GM18499 (cell line): ENCODE results near the gene C1orf167.
"Not testable (repeated sequence)": the region's sequence is repeated elsewhere in the genome, so short reads cannot be mapped to it uniquely, and the experiment has no call there.

Experiments used
- ATAC-seq: cut with Tn5 transposase; IDR thresholded peaks from one replicate; pipeline ENCODE4 v1.9.1; 2021; ENCODE audit warnings: moderate number of reproducible peaks; ENCODE audit not compliant: insufficient read depth, unreplicated experiment

Gene C1orf167

DNA sequence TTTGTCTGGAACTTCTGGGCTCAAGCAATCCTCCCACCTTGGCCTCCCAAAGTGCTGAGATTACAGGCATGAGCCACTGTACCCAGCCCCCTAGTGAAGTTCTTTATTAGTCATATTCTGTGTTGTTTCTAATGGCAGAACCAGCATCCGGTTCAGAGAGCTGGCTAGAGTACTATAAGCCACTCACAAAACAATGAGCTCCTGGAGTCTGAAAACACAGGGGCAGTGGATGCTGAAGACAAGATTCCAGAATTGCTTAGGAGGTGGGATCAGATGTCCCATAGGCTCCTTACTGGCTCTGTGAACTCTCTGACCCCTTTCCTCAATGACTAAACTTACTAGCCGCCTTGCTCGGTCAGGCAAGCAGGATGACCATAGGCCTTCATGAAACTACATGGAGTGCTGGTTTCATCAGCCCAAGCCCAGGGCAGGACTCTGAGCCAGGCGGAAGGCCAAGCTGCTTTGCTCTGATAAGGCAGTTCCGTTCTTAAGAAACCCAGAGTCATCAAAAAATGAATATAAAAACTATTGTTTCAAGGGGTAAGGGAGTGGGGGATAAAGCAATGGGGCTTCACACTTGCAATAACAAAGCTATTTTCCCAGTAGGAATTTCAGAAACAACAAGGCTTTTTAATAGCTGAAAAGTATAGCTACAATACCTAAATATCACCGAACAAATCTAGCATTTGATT, 35.7 kb downstream of the C1orf167 start:
- no peak for ATAC-seq

DNA sequence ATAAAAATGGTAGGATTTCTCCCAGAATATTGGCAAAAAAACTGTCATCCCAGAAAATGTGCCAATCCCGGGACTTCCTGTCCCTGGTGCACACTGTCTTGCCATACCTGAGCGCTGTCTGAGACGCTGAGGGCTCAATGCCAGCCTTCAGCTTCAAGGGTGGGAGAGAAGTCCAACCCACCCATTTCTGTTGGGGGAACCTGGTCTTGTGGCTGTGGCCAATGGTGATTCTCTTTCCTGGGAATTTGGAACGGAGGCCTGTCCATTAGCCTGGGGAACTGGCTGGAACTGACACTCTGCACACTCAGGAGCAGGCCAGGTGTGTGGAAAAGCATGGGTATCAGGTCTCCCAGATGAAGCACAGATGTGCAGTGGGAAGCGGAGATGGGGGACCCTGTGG, 37.1 kb downstream of the C1orf167 start:
- no peak for ATAC-seq

DNA sequence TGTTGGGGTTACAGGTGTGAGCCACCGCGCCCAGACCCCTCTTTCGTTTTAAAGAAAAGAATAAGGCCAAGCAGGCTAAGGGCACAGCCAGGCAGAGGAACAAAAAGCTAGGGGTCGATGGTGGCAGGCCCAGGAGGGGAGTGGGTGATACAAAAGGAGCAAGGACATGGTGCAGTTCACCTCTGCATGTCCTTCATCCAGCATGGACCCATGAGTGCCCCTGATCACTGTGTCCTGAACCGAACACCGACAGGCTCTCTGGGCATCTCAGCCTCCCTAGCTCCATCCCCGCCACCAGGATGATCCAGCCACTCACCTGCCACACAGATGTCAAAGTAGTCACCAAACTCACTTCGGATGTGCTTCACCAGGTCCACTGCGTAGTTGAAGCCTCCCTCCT, 37.9 kb downstream of the C1orf167 start:
- ATAC-seq, result no peak

DNA sequence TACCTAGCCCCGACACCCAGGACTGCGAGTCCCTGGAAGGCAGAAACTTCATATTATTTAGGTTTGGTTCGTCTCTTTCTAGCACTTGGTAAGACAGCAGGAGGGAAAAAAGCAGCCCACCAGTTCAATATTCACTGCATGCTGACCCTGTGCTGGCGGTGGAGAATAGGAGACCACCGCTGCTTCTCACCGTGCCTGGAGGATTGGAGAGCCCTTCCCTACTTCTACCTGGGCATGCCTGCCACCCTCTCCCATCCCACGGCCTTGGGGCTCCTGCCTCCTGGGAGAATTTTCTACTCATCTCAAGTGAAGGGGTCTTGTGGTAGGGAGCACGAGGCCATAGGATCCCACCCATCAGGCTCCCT, 38.4 kb downstream of the C1orf167 start:
- ATAC-seq, result no peak

DNA sequence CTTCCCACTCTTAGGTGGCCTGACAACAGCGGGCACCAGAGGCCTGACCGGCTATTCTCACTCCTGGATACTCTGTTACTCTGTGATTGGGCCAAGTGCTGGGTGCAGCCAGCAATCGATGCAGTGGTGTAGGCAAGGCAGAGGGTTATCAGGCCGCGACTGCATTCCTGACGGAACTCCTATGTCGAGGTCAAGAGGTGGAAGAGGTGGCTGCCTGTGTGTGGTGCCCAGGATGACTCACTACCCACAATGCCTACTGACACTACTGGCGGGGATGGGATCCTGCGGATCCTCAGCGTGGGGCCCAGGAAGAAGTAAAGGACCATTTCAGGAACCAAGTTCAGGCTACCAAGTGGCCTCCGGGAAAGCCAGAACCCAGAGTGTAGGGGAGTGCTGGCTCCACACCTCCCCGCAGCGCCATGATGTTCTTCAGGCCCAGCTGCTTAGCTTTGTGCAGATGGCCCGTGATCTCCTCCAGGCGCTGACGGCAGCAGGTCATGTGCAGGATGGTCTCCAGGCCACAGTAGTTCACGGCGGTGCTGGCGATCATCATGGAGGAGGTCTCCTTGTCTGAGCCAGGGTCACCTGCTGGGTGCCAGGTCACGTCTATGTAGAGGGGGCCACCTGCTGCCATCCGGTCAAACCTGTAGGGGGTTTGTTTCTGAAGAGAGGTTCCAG, 38.9 kb downstream of the C1orf167 start:
- no peak for ATAC-seq

DNA sequence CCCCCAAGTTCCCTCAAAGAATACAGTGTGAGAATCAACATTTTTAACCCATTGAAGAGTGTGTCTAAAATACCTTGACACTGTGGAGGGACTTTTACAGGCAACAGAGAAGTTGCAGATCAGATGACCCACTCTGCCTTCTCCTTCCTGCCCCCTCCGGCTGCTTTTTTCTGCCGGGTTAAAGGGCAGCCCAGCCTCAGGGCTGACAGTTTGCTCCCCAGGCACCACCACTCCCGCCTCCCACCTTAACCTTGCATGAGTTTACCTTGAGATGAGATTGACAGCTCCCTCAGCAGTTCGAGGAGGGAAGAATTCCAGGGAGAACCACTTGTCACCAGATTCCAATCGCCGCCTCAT, 40.6 kb downstream of the C1orf167 start:
- no peak for ATAC-seq

DNA sequence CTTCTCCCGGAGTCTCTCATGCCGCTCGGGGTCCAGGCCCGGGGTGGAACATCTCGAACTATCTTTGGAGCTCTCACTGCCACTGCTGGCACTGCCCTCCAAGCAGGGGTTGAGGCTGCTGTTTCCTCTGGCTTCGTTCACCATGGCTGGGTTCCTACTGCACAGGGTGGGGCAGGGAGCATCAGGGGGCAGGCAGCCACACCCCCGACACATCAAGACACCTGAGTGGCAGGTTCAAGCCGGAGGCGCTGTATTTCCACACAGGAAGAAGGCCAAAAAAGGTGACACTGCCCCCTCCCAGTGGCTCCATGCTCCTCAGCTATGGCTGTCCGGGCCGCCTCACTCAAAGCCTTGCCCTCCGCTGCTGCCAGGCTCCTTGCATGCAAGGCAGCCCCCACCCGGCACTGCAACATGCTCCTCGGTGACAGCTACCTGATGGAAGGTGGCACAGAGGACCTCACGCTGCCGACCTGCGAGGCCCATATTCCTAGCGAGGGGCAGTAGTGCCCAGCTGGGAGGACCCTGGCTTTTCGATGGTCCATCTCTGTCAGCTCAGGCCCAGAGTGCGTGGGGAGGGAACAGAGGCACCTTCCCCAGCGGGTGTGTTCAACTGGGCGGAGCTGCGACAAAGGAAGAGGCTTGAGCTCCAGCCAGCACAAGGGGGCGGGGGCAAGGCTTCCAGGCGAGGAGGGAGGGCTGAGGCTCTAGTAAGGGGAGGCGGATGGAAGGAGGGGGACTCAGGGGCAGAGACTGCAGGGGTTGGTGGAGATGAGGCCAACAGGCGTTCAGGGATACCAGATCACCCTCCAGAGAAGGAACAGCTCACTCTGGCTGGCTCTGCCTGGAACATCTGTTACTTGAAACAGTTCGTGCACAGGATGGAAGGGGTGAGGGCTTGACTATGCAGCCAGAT, 41.2 kb downstream of the C1orf167 start:
- no peak for ATAC-seq

DNA sequence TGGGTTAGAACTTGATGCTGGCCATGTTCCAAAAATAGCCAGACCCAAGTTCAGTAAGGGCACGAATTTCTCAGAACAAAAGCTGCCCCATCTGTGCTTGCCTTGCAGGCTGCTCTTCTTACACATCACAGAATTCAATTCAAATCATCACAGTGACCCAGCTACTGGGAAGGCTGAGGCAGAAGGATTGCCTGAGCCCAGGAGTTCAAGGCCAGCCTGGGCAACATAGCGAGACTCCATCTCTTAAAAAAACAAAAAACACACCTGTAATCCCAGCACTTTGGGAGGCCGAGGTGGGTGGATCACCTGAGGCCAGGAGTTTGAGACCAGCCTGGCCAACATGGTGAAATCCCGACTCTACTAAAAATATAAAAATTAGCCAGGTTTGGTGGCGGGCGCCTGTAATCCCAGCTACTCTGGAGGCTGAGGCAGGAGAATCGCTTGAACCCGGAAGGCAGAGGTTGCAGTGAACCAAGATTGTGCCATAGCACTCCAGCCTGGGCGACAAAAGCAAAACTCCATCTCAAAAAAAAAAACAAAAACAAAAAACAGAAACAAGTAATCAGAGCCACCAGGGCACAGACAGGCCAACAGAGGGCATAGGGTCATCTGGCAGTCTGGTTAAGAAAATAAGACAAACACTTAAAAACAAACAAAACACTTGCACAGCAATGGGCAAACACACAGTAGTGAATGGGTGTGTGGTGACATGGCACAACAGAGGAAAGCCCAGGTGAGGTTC, 42.1 kb downstream of the C1orf167 start:
- ATAC-seq, result not testable (repeated sequence)

DNA sequence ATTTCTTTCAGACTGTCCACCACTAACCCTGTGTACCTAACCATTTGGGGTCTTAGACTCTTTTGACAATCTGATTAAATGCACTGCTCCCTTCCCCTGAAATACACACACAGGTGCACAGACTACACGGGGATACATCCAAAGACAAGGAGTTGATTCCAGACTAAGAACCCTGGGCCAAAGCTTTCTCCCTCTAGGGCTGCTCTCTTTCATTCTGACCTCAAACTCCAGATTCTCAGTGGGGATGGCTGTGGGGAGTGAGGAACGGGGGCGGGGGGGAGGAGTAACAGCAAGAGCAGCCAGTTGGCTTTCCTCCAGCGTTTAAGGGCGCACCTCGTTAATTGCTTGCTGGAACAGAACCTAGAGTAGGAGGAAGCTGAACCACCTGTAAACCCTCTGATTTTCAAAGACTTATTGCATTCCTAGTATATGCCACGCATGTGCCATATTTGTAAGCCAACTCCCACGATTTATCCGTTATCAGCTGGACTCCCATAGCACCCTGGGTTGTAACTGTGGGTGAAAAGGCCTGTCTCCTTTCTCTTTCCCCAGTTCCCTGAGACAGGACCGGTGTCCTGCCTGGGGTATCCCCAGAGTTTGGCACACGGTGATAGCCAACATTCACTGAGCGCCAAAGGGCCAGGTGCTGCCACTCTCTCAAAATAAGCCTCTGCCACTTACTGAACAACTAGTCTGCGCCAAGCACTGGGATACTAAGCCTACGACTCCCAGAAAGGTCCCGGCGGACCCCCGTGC, 42.9 kb downstream of the C1orf167 start:
- ATAC-seq, result no peak

DNA sequence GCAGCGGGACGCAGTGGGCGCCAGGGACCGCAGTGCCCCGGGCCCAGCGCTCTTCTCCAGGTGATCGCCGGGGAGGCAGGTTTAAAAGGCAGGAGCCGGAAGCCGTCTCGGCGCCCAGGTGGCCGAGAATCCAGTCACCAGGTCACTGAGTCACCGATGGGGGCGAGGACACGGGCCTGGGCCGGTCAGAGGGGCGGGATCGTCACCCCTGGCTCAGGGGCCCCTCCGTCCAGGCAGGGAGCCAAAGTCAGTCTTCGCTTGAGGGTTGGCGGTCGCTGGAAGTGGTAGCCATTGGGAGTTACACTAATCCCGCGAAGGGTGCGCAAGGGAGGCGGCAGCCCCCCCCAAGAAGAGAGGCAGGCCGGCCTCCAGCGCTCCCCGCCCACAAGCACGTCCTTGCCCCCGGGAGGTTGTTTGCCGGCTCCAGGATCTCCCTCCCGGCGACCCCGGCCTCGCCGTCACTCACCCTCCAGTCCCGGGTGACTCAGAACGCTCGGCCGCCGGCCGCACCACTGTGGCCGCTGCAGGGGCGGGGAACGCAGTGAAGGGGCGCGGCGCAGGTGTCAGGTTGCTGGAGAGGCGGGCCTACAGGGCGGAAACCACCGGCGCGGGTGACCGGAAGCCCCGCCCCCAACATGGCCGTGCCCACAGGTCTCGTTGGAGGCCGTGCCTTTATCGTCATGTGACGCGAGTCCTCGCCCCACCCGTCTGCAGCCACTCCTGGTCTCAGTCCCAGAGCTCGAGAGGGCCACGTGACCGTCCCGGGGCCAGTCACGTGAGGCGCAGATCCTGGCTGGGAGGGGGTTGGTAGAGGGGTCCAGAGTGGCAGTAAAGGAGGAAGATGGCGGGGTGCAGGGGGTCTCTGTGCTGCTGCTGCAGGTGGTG, 43.7 kb downstream of the C1orf167 start, which contains the start of the genes CLCN6 and MTHFR:
Gene CLCN6, plus strand, starts transcription at position 770 of the 885 bp plus-strand sequence. Its CDS starts 72 bp downstream, at position 842.
Gene MTHFR, minus strand, starts transcription at position 543 of the 885 bp plus-strand sequence. CDS start 2,848 bp downstream, outside the sequence.
- ATAC-seq, result peak; percentile 50

DNA sequence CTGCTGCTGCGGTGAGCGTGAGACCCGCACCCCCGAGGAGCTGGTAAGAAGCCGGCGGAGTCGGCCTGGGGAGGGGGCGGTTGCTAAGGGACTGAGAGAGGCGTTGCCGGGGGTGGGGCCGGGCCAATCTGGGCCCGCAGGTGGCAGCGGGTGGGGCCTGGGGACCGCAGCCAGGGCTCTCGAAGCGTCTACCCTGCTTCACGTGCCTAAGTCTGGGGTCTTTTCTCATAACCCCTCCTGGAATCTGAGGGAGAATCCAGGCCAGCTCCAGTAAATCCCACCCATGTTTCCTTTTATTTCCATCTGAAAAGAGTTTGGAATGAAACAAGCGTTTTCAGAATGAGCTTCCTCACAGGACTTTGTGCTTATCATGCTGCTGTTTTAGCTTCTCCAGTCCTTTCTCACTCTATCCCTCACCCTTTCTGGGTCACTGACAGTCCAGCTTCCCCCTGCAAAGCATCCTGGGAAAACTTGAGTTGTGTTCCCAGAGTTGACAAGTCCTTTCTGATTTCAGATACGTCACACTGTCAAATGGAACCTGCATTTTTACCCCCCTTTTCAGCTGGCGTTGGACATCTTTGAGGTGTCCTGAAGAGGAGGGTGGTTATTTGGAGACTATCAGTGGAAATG, 44.4 kb downstream of the C1orf167 start:
- ATAC-seq, result peak; percentile 9

DNA sequence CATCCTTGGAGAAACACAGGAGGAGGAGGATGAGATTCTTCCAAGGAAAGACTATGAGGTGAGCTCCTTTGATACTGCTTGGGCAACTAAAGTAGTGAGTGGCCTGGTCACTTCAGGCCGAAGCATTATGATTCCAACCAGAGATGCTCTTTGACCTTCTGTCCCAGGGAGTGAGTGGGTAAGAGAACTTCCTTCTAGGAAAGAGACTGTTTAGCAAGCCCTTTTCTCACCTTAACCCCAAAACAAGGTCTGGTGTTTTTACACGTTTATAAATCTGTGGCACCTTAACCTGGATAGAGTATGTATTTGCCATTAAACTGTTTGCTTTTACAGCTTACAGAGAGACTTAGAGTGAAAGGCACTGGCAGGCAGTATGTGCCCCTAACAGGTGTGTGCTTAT, 45.1 kb downstream of the C1orf167 start:
- ATAC-seq, result no peak

DNA sequence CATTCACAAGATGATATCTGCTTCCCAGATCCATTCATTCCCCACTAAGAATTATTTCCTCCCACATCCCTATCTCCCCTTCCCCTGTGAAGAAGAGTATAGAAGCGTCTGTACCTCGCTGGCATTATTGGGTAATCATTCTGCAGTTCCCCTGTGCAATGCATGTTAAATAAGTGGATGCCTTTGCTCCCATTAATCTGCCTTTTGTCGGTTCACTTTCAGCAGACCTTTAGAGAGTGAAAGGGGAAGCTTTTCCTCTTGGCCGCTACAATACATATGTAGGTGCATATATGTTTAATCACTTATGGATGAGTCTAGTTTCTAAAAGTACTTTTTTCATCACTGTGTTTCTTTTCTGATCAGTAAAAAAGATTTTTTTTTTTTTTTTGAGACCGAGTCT, 51.0 kb downstream of the C1orf167 start:
- no peak for ATAC-seq

DNA sequence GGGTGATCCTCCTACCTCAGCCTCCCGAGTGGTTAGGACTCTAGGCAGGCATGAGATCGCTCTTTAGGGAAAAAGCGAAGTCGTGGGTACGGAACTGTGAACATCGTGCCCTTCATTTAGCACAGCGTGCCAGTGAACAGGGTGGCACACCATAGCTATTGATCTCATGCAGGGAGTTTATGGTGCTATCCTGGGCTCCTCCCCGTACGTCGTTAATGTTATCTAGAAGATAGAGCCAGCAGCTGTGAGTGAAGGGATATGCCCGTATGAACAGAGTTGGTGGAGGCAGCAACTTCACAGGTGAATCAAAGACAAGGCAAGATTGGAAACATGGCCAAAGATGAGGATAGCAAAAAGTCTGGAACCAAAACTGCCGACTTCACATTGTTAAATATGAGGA, 55.2 kb downstream of the C1orf167 start:
- no peak for ATAC-seq

DNA sequence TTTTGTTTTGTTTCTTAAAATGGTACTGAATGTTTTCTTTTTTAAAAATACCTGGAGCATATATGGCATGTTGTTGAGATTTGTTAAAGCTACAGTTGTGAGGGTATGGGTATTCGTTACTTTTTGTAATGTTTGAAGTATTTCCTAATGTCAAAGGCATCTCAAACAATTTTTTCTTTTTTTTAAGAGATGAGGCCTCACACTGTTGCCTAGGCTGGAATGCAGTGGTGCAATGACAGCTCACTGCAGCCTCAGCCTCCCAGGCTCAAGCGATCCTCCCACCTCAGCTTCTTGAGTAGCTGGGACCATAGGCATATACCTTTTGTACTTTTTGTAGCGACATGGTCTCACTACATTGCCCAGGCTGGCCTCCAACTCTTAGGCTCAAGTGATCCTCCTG, 60.1 kb downstream of the C1orf167 start:
- no peak for ATAC-seq

DNA sequence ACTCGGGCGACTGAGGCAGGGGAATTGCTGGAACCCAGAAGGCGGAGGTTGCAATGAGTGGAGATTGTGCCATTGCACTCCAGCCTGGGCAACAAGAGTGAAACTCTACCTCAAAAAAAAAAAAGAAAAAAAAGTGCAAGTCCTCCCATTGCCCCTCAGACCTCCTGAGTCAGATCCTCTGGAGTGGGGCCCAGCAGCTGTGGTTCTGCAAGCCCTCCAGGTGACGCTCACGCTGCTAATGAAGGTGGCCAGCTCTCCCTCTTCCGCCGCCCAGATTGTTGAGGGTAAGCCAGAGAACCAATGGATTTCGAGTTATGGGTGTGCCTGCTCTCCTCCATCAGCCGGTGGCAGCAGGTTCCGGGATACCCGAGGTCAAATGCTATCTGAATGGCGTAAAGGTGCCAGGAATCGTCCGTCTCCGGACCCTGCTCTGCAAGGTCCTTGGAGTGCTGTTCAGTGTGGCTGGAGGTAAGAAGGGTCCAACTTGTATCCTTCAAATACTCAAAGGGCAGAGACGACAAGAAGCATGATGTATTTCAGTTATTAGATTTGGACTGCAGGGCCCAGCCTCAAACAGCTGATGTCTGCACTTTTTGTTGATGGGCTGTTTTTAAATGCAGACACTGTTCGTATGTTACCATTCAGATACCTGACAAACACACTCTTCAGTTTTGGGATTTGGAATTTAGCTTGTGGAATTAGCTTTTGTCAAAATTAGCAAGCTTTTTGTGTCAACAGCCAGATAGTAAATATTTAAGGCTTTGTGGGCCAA, 61.6 kb downstream of the C1orf167 start:
- ATAC-seq, result no peak

DNA sequence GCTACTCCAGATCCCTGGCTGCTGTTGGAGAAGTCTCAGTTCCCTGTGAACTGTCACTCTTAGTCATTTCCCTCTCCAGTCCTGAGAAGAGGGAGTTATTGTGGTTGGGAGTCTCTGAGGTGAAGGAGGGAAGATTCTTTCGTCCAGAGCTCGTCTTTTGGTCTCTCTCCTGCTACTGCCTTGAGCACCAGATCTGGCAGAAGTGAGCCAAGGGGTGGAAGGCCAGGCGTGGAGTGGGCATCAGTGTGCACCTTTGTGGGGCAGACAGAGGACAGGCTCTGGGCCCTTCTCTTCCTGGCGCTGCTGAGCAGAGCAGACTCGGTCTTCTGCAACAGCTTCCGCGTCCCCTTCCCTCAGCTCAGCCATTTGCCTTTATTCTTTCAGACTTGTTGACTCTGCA, 63.1 kb downstream of the C1orf167 start:
- no peak for ATAC-seq
